Fibroblast of lung (primary cell): ENCODE measurements around the gene LRP2BP. TPM values are rescaled to one million over a fixed set of nuclear protein-coding genes. Genes with fewer than 3 reads are reported as not detected.

Experiments
- DNase-seq, 2 donors: peaks; one replicate each; pipeline versions ENCODE4 v3.0.0 to v3.0.0-alpha.2; 2010; ENCODE audit warnings: low read depth in 2 of 2
- H2AFZ ChIP-seq: 2 replicates; pipeline ENCODE4 v1.5.1; 2012; ENCODE audit warnings: low read length, control low read depth, inconsistent platforms
- H3K27ac ChIP-seq: 2 replicates; pipeline ENCODE4 v1.5.1; 2011; ENCODE audit warnings: low read length, control low read depth; ENCODE audit not compliant: insufficient read depth
- H3K27me3 ChIP-seq: 2 replicates; pipeline ENCODE4 v1.5.1; 2011; ENCODE audit warnings: mild to moderate bottlenecking, low read length; ENCODE audit not compliant: control insufficient read depth, insufficient read depth
- H3K36me3 ChIP-seq: 2 replicates; pipeline ENCODE4 v1.5.1; 2011; ENCODE audit warnings: low read length; ENCODE audit not compliant: control insufficient read depth, insufficient read depth
- H3K4me1 ChIP-seq: 2 replicates; pipeline ENCODE4 v1.5.1; 2011; ENCODE audit warnings: low read length; ENCODE audit not compliant: control insufficient read depth, insufficient read depth; ENCODE audit errors: extremely low read depth
- H3K4me2 ChIP-seq: 2 replicates; pipeline ENCODE4 v1.5.1; 2011; ENCODE audit warnings: low read length, control low read depth; ENCODE audit not compliant: insufficient read depth; ENCODE audit errors: extremely low read depth
- H3K4me3 ChIP-seq, 4 experiments: fragments of 200-600 bp in 1 of 4; sonication (generic) in 1 of 4; replicated peaks in 1 of 4; 2 replicates each; pipeline ENCODE4 v1.5.1; 2011 to 2016; ENCODE audit warnings: low read length in 4 of 4, low read depth in 3 of 4, mild to moderate bottlenecking in 3 of 4, control low read depth in 2 of 4, inconsistent platforms in 1 of 4, mixed read lengths in 1 of 4; ENCODE audit not compliant: insufficient read depth in 1 of 4; ENCODE audit errors: control extremely low read depth in 1 of 4
- H3K79me2 ChIP-seq: 2 replicates; pipeline ENCODE4 v1.5.1; 2012; ENCODE audit warnings: mild to moderate bottlenecking, low read length, inconsistent platforms; ENCODE audit not compliant: control insufficient read depth, insufficient read depth
- H3K9ac ChIP-seq: 2 replicates; pipeline ENCODE4 v1.5.1; 2011; ENCODE audit warnings: mild to moderate bottlenecking, low read length, control low read depth; ENCODE audit not compliant: insufficient read depth
- H3K9me3 ChIP-seq: 2 replicates; pipeline ENCODE4 v1.5.1; 2012; ENCODE audit warnings: low read depth, low read length; ENCODE audit not compliant: control insufficient read depth, insufficient read depth
- H4K20me1 ChIP-seq: 2 replicates; pipeline ENCODE4 v1.5.1; 2011; ENCODE audit warnings: low read length; ENCODE audit not compliant: control insufficient read depth, insufficient read depth; ENCODE audit errors: extremely low read depth
- EZH2 ChIP-seq: IDR thresholded peaks from 2 replicates; pipeline ENCODE4 v1.5.1; 2012; ENCODE audit warnings: low read length, control low read depth, mild to moderate bottlenecking; ENCODE audit errors: missing control alignments
- polyA plus RNA-seq, 2 donors: library from polyadenylated mRNA; depleted of rRNA in 1 of 2; stranded (reverse) in 1 of 2; unstranded in 1 of 2; fragments of >200 nt; gene quantifications; 2 replicates each; pipeline ENCODE4 v1.2.1, GENCODE V29; 2011 to 2012; ENCODE audit warnings: missing spikeins in 1 of 2
- total RNA-seq: library from RNA; depleted of rRNA; stranded (reverse); fragments of >200 nt; gene quantifications from 2 replicates; pipeline ENCODE4 v1.2.1, GENCODE V29; 2014
- TF ChIP-seq, protein P1 (sequence below), 2 donors: IDR thresholded peaks in 1 of 2; conservative IDR thresholded peaks in 1 of 2; 1 replicate in 1 of 2; 2 replicates in 1 of 2; pipeline ENCODE4 v1.5.1; 2011 to 2012; ENCODE audit warnings: low read length in 2 of 2, control low read depth in 1 of 2, inconsistent platforms in 1 of 2, low read depth in 1 of 2, mild to moderate bottlenecking in 1 of 2

The LRP2BP gene
- total and polyA plus RNA-seq, 2 donors (not counting 1 experiment from before 2014, with no cell fraction given) = 0.03 to 0.66 TPM

DNA sequence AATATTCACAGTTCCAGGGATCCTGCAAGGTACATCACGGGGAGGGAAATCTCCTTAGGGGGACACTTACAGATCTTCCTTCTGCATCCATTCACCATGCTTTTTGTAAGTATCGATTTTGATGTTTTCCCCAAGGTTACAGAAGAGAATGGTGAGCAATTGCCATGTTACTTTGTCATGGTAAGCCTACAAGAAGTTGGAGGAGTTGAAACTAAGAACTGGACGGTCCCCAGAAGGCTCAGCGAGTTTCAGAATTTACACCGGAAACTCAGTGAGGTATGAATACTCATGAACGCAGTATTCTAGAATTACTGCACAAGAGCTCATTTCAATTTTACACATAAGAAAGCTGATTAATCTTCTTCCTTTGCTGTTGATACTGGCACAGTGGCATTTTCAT lies 53.9 kb downstream of the LRP2BP start:
- Histone ChIP-seq H3K9ac (no peak overlapping the region), H3K27me3 (no peaks in the 10 kb centered on the region), H3K4me1 (no peaks in the 10 kb centered on the region), H3K4me3 (no peak overlapping the region), H3K36me3 (no peaks in the 10 kb centered on the region), H3K4me2 (no peak overlapping the region), H4K20me1 (no peaks in the 10 kb centered on the region), H3K9me3 (no peaks in the 10 kb centered on the region), H2AFZ (no peak overlapping the region), H3K27ac (no peak overlapping the region), H3K79me2 (no peaks in the 10 kb centered on the region)
- TF ChIP-seq EZH2 = no peak
- TF ChIP-seq, protein P1, sequence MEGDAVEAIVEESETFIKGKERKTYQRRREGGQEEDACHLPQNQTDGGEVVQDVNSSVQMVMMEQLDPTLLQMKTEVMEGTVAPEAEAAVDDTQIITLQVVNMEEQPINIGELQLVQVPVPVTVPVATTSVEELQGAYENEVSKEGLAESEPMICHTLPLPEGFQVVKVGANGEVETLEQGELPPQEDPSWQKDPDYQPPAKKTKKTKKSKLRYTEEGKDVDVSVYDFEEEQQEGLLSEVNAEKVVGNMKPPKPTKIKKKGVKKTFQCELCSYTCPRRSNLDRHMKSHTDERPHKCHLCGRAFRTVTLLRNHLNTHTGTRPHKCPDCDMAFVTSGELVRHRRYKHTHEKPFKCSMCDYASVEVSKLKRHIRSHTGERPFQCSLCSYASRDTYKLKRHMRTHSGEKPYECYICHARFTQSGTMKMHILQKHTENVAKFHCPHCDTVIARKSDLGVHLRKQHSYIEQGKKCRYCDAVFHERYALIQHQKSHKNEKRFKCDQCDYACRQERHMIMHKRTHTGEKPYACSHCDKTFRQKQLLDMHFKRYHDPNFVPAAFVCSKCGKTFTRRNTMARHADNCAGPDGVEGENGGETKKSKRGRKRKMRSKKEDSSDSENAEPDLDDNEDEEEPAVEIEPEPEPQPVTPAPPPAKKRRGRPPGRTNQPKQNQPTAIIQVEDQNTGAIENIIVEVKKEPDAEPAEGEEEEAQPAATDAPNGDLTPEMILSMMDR (conservative IDR thresholded peaks at IDR 0.05 in 1 of 2, IDR thresholded peaks at IDR 0.05 in 1 of 2; ENCODE audit: low read depth in 1 of 2, low read length in 2 of 2) = no peak
- DNase-seq = no peak

GRCh38 chr4:185341377-185341776 lies 54.3 kb downstream of the LRP2BP start:
- no peaks in the 10 kb centered on the region for H4K20me1 ChIP-seq
- H3K9me3 ChIP-seq = no peaks in the 10 kb centered on the region
- no peak overlapping the region for H3K4me3 ChIP-seq
- no peaks in the 10 kb centered on the region for H3K27me3 ChIP-seq
- H3K27ac ChIP-seq = no peak overlapping the region
- DNase-seq = no peak
- H3K4me2 ChIP-seq = no peak overlapping the region
- no peaks in the 10 kb centered on the region for H3K36me3 ChIP-seq
- H3K4me1 ChIP-seq = no peaks in the 10 kb centered on the region
- H3K9ac ChIP-seq = no peak overlapping the region
- TF ChIP-seq, protein P1 (conservative IDR thresholded peaks at IDR 0.05 in 1 of 2, IDR thresholded peaks at IDR 0.05 in 1 of 2; ENCODE audit: low read depth in 1 of 2, low read length in 2 of 2) = no peak
- no peak for TF ChIP-seq EZH2
- no peaks in the 10 kb centered on the region for H3K79me2 ChIP-seq
- no peak overlapping the region for H2AFZ ChIP-seq

DNA sequence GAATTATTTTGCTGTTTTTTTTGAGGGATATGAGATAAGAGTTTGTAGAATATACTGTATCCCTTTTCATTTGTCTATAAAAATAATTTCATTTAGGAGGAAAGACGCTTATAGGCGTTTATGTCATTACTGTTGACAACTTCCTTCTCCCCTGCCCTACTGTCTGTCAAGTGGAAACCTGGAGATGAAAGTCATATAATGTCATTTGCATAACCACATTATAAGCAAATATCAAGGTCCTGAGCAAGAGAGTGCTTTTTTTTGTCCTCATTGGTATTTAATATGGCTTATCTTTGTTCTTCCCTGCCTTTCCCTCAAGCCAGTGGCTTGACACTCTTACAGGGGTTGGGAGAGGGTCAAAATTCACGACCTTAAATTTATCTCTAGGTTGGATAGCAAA lies 55.8 kb downstream of the LRP2BP start:
- H3K79me2 ChIP-seq = no peaks in the 10 kb centered on the region
- H3K27me3 ChIP-seq = no peaks in the 10 kb centered on the region
- H2AFZ ChIP-seq = no peak overlapping the region
- DNase-seq = no peak
- H3K36me3 ChIP-seq = no peaks in the 10 kb centered on the region
- no peak overlapping the region for H3K27ac ChIP-seq
- TF ChIP-seq, protein P1 (conservative IDR thresholded peaks at IDR 0.05 in 1 of 2, IDR thresholded peaks at IDR 0.05 in 1 of 2; ENCODE audit: low read depth in 1 of 2, low read length in 2 of 2) = no peak
- no peak for TF ChIP-seq EZH2
- no peaks in the 10 kb centered on the region for H3K4me1 ChIP-seq
- H4K20me1 ChIP-seq = no peaks in the 10 kb centered on the region
- H3K4me2 ChIP-seq = no peak overlapping the region
- no peak overlapping the region for H3K9ac ChIP-seq
- no peak overlapping the region for H3K4me3 ChIP-seq
- H3K9me3 ChIP-seq = no peaks in the 10 kb centered on the region
